Hepatocyte (in vitro differentiated cells): ENCODE data around the gene MICU1. TPM values are rescaled to one million over a fixed set of nuclear protein-coding genes. Genes with fewer than 3 reads are reported as not detected.
"Not testable (repeated sequence)": the region's sequence is repeated elsewhere in the genome, so short reads cannot be mapped to it uniquely, and the experiment has no call there.

Experiments
- DNase-seq: peaks from one replicate; pipeline ENCODE4 v3.0.0-alpha.2; 2016; ENCODE audit warnings: low spot score
- H2AFZ ChIP-seq: fragments of 200-600 bp; sonication (generic); 2 replicates; pipeline ENCODE4 v1.6.0; 2016; ENCODE audit warnings: antibody characterized with exemption, mild to moderate bottlenecking
- H3K27ac ChIP-seq: fragments of 200-600 bp; sonication (generic); 2 replicates; pipeline ENCODE4 v1.5.1; 2016; ENCODE audit warnings: mild to moderate bottlenecking
- H3K27me3 ChIP-seq: fragments of 200-600 bp; sonication (generic); 2 replicates; pipeline ENCODE4 v1.6.1; 2016
- H3K36me3 ChIP-seq: fragments of 200-600 bp; sonication (generic); replicated peaks from 2 replicates; pipeline ENCODE4 v1.5.1; 2016; ENCODE audit warnings: low read depth; ENCODE audit not compliant: insufficient read depth
- H3K4me1 ChIP-seq: fragments of 200-600 bp; sonication (generic); 2 replicates; pipeline ENCODE4 v1.5.1; 2016; ENCODE audit warnings: mild to moderate bottlenecking, moderate library complexity; ENCODE audit not compliant: insufficient read depth
- H3K4me2 ChIP-seq: fragments of 200-600 bp; sonication (generic); 2 replicates; pipeline ENCODE4 v1.6.0; 2016
- H3K4me3 ChIP-seq: fragments of 200-600 bp; sonication (generic); 2 replicates; pipeline ENCODE4 v1.5.1; 2016; ENCODE audit warnings: mild to moderate bottlenecking
- H3K79me2 ChIP-seq: fragments of 200-600 bp; sonication (generic); 2 replicates; pipeline ENCODE4 v1.6.0; 2017; ENCODE audit warnings: mild to moderate bottlenecking
- H3K9me2 ChIP-seq: fragments of 200-600 bp; sonication (generic); replicated peaks from 2 replicates; pipeline ENCODE4 v1.6.0; 2017; ENCODE audit warnings: mild to moderate bottlenecking; ENCODE audit not compliant: insufficient read depth
- H3K9me3 ChIP-seq: fragments of 200-600 bp; sonication (generic); 2 replicates; pipeline ENCODE4 v1.5.1; 2016; ENCODE audit warnings: low read depth, mild to moderate bottlenecking
- H4K20me1 ChIP-seq: fragments of 200-600 bp; sonication (generic); 2 replicates; pipeline ENCODE4 v1.6.0; 2016; ENCODE audit warnings: mild to moderate bottlenecking; ENCODE audit not compliant: insufficient read depth, poor library complexity, severe bottlenecking
- CTCF ChIP-seq: fragments of 200-600 bp; sonication (generic); IDR thresholded peaks from 2 replicates; pipeline ENCODE4 v1.5.1; 2016; ENCODE audit warnings: antibody characterized with exemption, mild to moderate bottlenecking; ENCODE audit not compliant: poor library complexity
- EZH2 ChIP-seq: fragments of 200-600 bp; sonication (generic); IDR thresholded peaks from 2 replicates; pipeline ENCODE4 v1.6.1; 2016; ENCODE audit warnings: antibody characterized with exemption, mild to moderate bottlenecking, borderline replicate concordance
- EZH2phosphoT487 ChIP-seq: fragments of 200-600 bp; sonication (generic); IDR thresholded peaks from one replicate; pipeline ENCODE4 v1.6.1; 2018; ENCODE audit warnings: antibody characterized with exemption, mild to moderate bottlenecking, low read depth, moderate library complexity; ENCODE audit not compliant: unreplicated experiment, severe bottlenecking
- WGBS: methylation state at CpG from one replicate; pipeline ENCODE4 v1.1.6; 2016; ENCODE audit warnings: low lambda C conversion rate; ENCODE audit errors: missing lambda C conversion rate; 5-methylcytosine and 5-hydroxymethylcytosine counted together
- polyA plus RNA-seq: library from polyadenylated mRNA; unstranded; fragments of >200 nt; fragmentation: Nextera tagmentation; extraction: Ambion mirVana; gene quantifications from 2 replicates; pipeline ENCODE4 v1.2.1, GENCODE V29; 2016
- total RNA-seq: library from RNA; depleted of rRNA; stranded (reverse); fragments of >200 nt; gene quantifications from 2 replicates; pipeline ENCODE4 v1.2.3, GENCODE V29; 2014

Gene MICU1
- total and polyA plus RNA-seq, 2 experiments from 2014 or later = 34.0 to 60.1 TPM

GRCh38 chr10:72435570-72435969 lies 190.3 kb downstream of the MICU1 start:
- H3K27me3 ChIP-seq = no peaks in the 10 kb centered on the region
- H3K4me3 ChIP-seq = no peak overlapping the region
- H4K20me1 ChIP-seq = no peaks in the 10 kb centered on the region
- no peaks in the 10 kb centered on the region for H3K4me1 ChIP-seq
- H3K4me2 ChIP-seq = no peak overlapping the region
- no peaks in the 10 kb centered on the region for H3K9me2 ChIP-seq
- no peak for DNase-seq
- 96% methylated on average over 12 of the region's 12 CpGs for WGBS
- H3K27ac ChIP-seq = no peak overlapping the region
- no peak overlapping the region for H2AFZ ChIP-seq
- H3K9me3 ChIP-seq = no peaks in the 10 kb centered on the region
- H3K36me3 ChIP-seq = no peaks in the 10 kb centered on the region
- H3K79me2 ChIP-seq = no peaks in the 10 kb centered on the region
- TF ChIP-seq CTCF = no peak
- no peak for TF ChIP-seq EZH2
- TF ChIP-seq EZH2phosphoT487 = no peak

GRCh38 chr10:72430936-72431335 lies 194.9 kb downstream of the MICU1 start:
- 98% methylated on average over 4 of the region's 4 CpGs for WGBS
- not testable (repeated sequence) for H3K9me3 ChIP-seq, H3K27ac ChIP-seq, H3K4me3 ChIP-seq, DNase-seq, H3K79me2 ChIP-seq, H2AFZ ChIP-seq, H4K20me1 ChIP-seq, H3K36me3 ChIP-seq, H3K27me3 ChIP-seq, H3K4me2 ChIP-seq, H3K4me1 ChIP-seq, H3K9me2 ChIP-seq

- TF ChIP-seq CTCF = no peak
- no peak for TF ChIP-seq EZH2
- no peak for TF ChIP-seq EZH2phosphoT487
- H3K79me2 ChIP-seq = no peaks in the 10 kb centered on the region
- no peak for DNase-seq
- H3K27ac ChIP-seq = no peak overlapping the region
- H4K20me1 ChIP-seq = no peaks in the 10 kb centered on the region
- no peak overlapping the region for H3K4me3 ChIP-seq
- no peaks in the 10 kb centered on the region for H3K27me3 ChIP-seq
- no peaks in the 10 kb centered on the region for H3K9me2 ChIP-seq
- no peaks in the 10 kb centered on the region for H3K36me3 ChIP-seq
- H2AFZ ChIP-seq = no peak overlapping the region
- no peak overlapping the region for H3K4me2 ChIP-seq
- no peaks in the 10 kb centered on the region for H3K9me3 ChIP-seq
- peaks cover 1% of the 10 kb centered on the region for H3K4me1 ChIP-seq
- WGBS = 82% methylated on average over 1 of the region's 1 CpG
Observed at GRCh38 chr10:72429931-72430330, 195.9 kb downstream of the MICU1 start.

- Histone ChIP-seq H3K4me2 (no peak overlapping the region), H3K4me3 (no peak overlapping the region), H3K27ac (no peak overlapping the region), H3K4me1 (peaks cover 6% of the 10 kb centered on the region), H3K79me2 (no peaks in the 10 kb centered on the region), H4K20me1 (no peaks in the 10 kb centered on the region), H3K27me3 (no peaks in the 10 kb centered on the region), H3K9me3 (no peaks in the 10 kb centered on the region), H2AFZ (no peak overlapping the region), H3K9me2 (no peaks in the 10 kb centered on the region), H3K36me3 (no peaks in the 10 kb centered on the region)
- WGBS = 58% methylated on average over 5 of the region's 5 CpGs
- no peak for DNase-seq
- TF ChIP-seq EZH2 (no peak), CTCF (no peak), EZH2phosphoT487 (no peak)
Observed at GRCh38 chr10:72426986-72427385, 198.9 kb downstream of the MICU1 start.
